ENCODE results near the gene CASTOR2.
"Not testable (repeated sequence)": the region's sequence is repeated elsewhere in the genome, so short reads cannot be mapped to it uniquely, and the experiment has no call there.

CASTOR2 gene

GRCh38 chr7:74964511-74965119 lies at the start of gene CASTOR2:
CASTOR2 (plus strand) TSS chr7:74964705; CDS start chr7:74964986, 281 bp downstream.
- DNase-seq (ENCODE audit: insufficient read length, low spot score); FAIRE-seq: not testable (repeated sequence)

GRCh38 chr7:74922321-74922890 lies 42.1 kb upstream of the CASTOR2 start:
- FAIRE-seq; DNase-seq (ENCODE audit: insufficient read length, low spot score): not testable (repeated sequence)

- not testable (repeated sequence) for DNase-seq (ENCODE audit: insufficient read length, low spot score); FAIRE-seq
Measured at GRCh38 chr7:74923644-74924043, 40.9 kb upstream of the CASTOR2 start.

- FAIRE-seq; DNase-seq (ENCODE audit: insufficient read length, low spot score): not testable (repeated sequence)
Measured at GRCh38 chr7:74926968-74927367, 37.5 kb upstream of the CASTOR2 start.

- not testable (repeated sequence) for DNase-seq (ENCODE audit: insufficient read length, low spot score); FAIRE-seq
Measured at GRCh38 chr7:74931563-74932328, 32.8 kb upstream of the CASTOR2 start.

- FAIRE-seq; DNase-seq (ENCODE audit: insufficient read length, low spot score): not testable (repeated sequence)
Measured at GRCh38 chr7:74939429-74939828, 25.1 kb upstream of the CASTOR2 start.

- not testable (repeated sequence) for DNase-seq (ENCODE audit: insufficient read length, low spot score); FAIRE-seq
Measured at GRCh38 chr7:74941302-74942069, 23.0 kb upstream of the CASTOR2 start.

GRCh38 chr7:74943923-74944322 lies 20.6 kb upstream of the CASTOR2 start:
- FAIRE-seq; DNase-seq (ENCODE audit: insufficient read length, low spot score): not testable (repeated sequence)

GRCh38 chr7:74947741-74948140 lies 16.8 kb upstream of the CASTOR2 start:
- DNase-seq (ENCODE audit: insufficient read length, low spot score); FAIRE-seq: not testable (repeated sequence)

- not testable (repeated sequence) for DNase-seq (ENCODE audit: insufficient read length, low spot score); FAIRE-seq
Measured at GRCh38 chr7:74953774-74954173, 10.7 kb upstream of the CASTOR2 start.

GRCh38 chr7:74958328-74958727 lies 6.2 kb upstream of the CASTOR2 start:
- DNase-seq (ENCODE audit: insufficient read length, low spot score); FAIRE-seq: not testable (repeated sequence)

- FAIRE-seq; DNase-seq (ENCODE audit: insufficient read length, low spot score): not testable (repeated sequence)
Measured at GRCh38 chr7:74963704-74964510, 598 bp upstream of the CASTOR2 start.

GRCh38 chr7:74966208-74966854 lies 1.8 kb downstream of the CASTOR2 start:
- not testable (repeated sequence) for FAIRE-seq; DNase-seq (ENCODE audit: insufficient read length, low spot score)

- FAIRE-seq: not testable (repeated sequence)
Measured at GRCh38 chr7:74966909-74967308, 2.4 kb downstream of the CASTOR2 start.

GRCh38 chr7:74971431-74971830 lies 6.9 kb downstream of the CASTOR2 start:
- not testable (repeated sequence) for FAIRE-seq; DNase-seq (ENCODE audit: insufficient read length, low spot score)

More at GRCh38 chr7:74966909-74967308, 2.4 kb downstream of the CASTOR2 start:
- DNase-seq (ENCODE audit: insufficient read length, low spot score): not testable (repeated sequence)

GRCh38 chr7:74972377-74972776 lies 7.9 kb downstream of the CASTOR2 start:
- not testable (repeated sequence) for DNase-seq (ENCODE audit: insufficient read length, low spot score); FAIRE-seq

- not testable (repeated sequence) for FAIRE-seq; DNase-seq (ENCODE audit: insufficient read length, low spot score)
Measured at GRCh38 chr7:74975959-74976358, 11.5 kb downstream of the CASTOR2 start.

- DNase-seq (ENCODE audit: insufficient read length, low spot score); FAIRE-seq: not testable (repeated sequence)
Measured at GRCh38 chr7:74977523-74977922, 13.0 kb downstream of the CASTOR2 start.

- DNase-seq (ENCODE audit: insufficient read length, low spot score); FAIRE-seq: not testable (repeated sequence)
Measured at GRCh38 chr7:74988436-74988835, 23.9 kb downstream of the CASTOR2 start.

Data from H54 (cell line).